Activated B cell treated with CpG ODN at 0.5 μM for 24 hours (primary cell): ENCODE measurements around the gene PARP12. TPM values are rescaled to one million over a fixed set of nuclear protein-coding genes. Genes with fewer than 3 reads are reported as not detected.

ENCODE experiments used
- ATAC-seq: fragments of 200-7000 bp; cut with Tn5 transposase; one replicate; pipeline ENCODE4 v1.10.0; 2021; ENCODE audit warnings: low read depth, mild to moderate bottlenecking, moderate library complexity
- CTCF ChIA-PET: fragments of 350-600 bp; sonication (Branson Sonifier 250); formaldehyde crosslinking; loops from one replicate; lab custom pipeline; 2021; ENCODE audit warnings: antibody characterized with exemption; lab: Charles Lee
- POLR2A ChIA-PET: fragments of 350-600 bp; sonication (Branson Sonifier 250); formaldehyde crosslinking; loops from one replicate; lab custom pipeline; 2021; ENCODE audit warnings: antibody characterized with exemption; lab: Charles Lee
- DNase-seq: peaks from one replicate; pipeline ENCODE4 v3.0.0; 2022
- H3K27ac Mint-ChIP-seq: one replicate; pipeline ENCODE4 v1.8.0; 2020; ENCODE audit warnings: mixed read lengths
- H3K27me3 Mint-ChIP-seq: one replicate; pipeline ENCODE4 v1.8.0; 2021; ENCODE audit warnings: mixed read lengths
- H3K36me3 Mint-ChIP-seq: one replicate; pipeline ENCODE4 v1.8.0; 2021; ENCODE audit warnings: low read depth, mixed read lengths
- H3K4me1 Mint-ChIP-seq: one replicate; pipeline ENCODE4 v1.8.0; 2021; ENCODE audit warnings: mixed read lengths
- H3K4me3 Mint-ChIP-seq: one replicate; pipeline ENCODE4 v1.8.0; 2020; ENCODE audit warnings: mild to moderate bottlenecking, mixed read lengths
- H3K9me3 Mint-ChIP-seq: one replicate; pipeline ENCODE4 v1.8.0; 2020; ENCODE audit warnings: mixed read lengths
- intact Hi-C: fragments of 100-400 bp; cut with micrococcal nuclease; formaldehyde crosslinking; loops from one replicate; pipeline ENCODE4 v1.15.1; 2024
- total RNA-seq: library from RNA; stranded (reverse); gene quantifications from 2 replicates; pipeline ENCODE4 v1.2.3, GENCODE V29; 2022
- TF ChIP-seq, protein P1 (sequence below): fragments of 200-600 bp; IDR thresholded peaks from one replicate; pipeline ENCODE4 v1.8.0; 2022; ENCODE audit warnings: antibody characterized with exemption, mild to moderate bottlenecking

Gene PARP12
- total RNA-seq, 1 donor from 2014 or later, result 128 TPM

DNA sequence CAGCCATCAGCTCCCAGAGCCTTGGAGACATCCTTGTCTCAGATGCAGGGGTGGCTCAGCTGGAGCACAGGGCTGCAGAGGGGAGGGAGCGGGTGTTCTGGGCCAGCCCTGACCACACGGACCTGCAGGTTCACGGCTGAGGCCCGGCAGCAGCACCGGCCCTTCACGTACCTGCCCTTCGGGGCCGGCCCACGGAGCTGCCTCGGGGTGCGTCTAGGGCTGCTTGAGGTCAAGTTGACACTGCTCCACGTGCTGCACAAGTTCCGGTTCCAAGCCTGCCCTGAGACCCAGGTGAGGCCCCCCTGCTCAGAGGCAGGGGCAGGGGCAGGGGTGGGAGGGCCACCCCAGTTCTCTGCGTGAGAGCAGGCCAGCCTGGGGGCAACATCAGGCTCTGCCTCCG lies 45.2 kb downstream of the PARP12 start:
- peaks cover 12% of the 10 kb centered on the region for H3K36me3 Mint-ChIP-seq
- intact Hi-C loops, result no loop called here
- no peaks in the 10 kb centered on the region for H3K27me3 Mint-ChIP-seq
- ChIA-PET CTCF (interaction anchor here (1.1 kb wide), 1 partner anchor 371 kb away, joined by 3 read pairs; no protein-coding TSS in a partner anchor), POLR2A (no interaction called here)
- no peak overlapping the region for H3K4me3 Mint-ChIP-seq
- TF ChIP-seq, protein P1, sequence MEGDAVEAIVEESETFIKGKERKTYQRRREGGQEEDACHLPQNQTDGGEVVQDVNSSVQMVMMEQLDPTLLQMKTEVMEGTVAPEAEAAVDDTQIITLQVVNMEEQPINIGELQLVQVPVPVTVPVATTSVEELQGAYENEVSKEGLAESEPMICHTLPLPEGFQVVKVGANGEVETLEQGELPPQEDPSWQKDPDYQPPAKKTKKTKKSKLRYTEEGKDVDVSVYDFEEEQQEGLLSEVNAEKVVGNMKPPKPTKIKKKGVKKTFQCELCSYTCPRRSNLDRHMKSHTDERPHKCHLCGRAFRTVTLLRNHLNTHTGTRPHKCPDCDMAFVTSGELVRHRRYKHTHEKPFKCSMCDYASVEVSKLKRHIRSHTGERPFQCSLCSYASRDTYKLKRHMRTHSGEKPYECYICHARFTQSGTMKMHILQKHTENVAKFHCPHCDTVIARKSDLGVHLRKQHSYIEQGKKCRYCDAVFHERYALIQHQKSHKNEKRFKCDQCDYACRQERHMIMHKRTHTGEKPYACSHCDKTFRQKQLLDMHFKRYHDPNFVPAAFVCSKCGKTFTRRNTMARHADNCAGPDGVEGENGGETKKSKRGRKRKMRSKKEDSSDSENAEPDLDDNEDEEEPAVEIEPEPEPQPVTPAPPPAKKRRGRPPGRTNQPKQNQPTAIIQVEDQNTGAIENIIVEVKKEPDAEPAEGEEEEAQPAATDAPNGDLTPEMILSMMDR, result no peak
- no peak overlapping the region for H3K27ac Mint-ChIP-seq
- H3K4me1 Mint-ChIP-seq, result no peaks in the 10 kb centered on the region
- H3K9me3 Mint-ChIP-seq, result no peaks in the 10 kb centered on the region
- no peak for ATAC-seq
- no peak for DNase-seq

DNA sequence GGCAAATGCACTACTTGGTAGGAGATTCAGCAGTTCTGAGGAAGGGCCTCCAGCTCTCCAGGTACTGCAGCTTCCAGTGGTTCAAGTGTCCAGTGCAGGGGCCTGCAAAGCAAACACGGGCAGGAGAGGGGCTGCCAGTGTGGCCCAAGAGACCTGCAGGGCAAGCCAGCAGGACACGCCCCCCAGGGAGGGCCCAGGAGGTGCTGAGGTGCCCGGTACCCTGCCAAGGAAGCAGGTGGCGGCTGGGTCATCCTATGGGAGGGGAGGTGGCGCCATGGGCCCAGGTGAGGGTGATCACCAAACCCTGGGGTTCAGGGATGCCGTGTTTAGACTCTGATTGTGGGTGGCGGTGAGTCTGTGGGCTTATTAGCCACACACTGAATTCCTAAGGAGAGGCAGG lies 45.7 kb downstream of the PARP12 start:
- DNase-seq (no peak), ATAC-seq (no peak)
- H3K27ac Mint-ChIP-seq, result no peak overlapping the region
- ChIA-PET POLR2A (no interaction called here), CTCF (interaction anchor here (1.1 kb wide), 1 partner anchor 370 kb away, joined by 3 read pairs; no protein-coding TSS in a partner anchor)
- no peaks in the 10 kb centered on the region for H3K27me3 Mint-ChIP-seq
- peaks cover 7% of the 10 kb centered on the region for H3K36me3 Mint-ChIP-seq
- H3K4me3 Mint-ChIP-seq, result no peak overlapping the region
- TF ChIP-seq, protein P1, result no peak
- no peaks in the 10 kb centered on the region for H3K4me1 Mint-ChIP-seq
- intact Hi-C loops, result no loop called here
- no peaks in the 10 kb centered on the region for H3K9me3 Mint-ChIP-seq

DNA sequence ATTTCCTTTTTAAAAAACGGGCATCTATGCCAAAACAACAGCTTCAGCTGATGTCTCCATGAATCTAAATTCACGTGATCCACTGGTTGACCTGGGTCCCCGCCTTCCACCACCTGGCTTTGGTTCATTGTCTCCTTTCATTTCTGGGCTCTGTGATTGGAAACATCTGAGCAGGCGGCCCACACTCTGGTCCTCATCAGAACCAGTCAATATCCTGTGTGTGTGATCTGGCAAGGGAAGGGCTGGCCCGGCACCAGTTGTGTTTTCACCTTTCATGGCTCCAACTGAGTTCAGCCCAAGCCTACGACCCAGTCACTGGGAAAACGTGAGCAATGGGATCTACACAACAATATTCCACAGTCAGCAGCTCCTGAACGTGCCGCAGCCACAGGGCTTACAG lies 46.2 kb downstream of the PARP12 start:
- H3K27me3 Mint-ChIP-seq, result no peaks in the 10 kb centered on the region
- POLR2A ChIA-PET, result no interaction called here
- TF ChIP-seq, protein P1, result no peak
- no peak overlapping the region for H3K4me3 Mint-ChIP-seq
- H3K9me3 Mint-ChIP-seq, result no peaks in the 10 kb centered on the region
- H3K4me1 Mint-ChIP-seq, result no peaks in the 10 kb centered on the region
- no peak overlapping the region for H3K27ac Mint-ChIP-seq
- CTCF ChIA-PET, result no interaction called here
- H3K36me3 Mint-ChIP-seq, result peaks cover 3% of the 10 kb centered on the region
- ATAC-seq (no peak), DNase-seq (no peak)
- intact Hi-C loops, result no loop called here

DNA sequence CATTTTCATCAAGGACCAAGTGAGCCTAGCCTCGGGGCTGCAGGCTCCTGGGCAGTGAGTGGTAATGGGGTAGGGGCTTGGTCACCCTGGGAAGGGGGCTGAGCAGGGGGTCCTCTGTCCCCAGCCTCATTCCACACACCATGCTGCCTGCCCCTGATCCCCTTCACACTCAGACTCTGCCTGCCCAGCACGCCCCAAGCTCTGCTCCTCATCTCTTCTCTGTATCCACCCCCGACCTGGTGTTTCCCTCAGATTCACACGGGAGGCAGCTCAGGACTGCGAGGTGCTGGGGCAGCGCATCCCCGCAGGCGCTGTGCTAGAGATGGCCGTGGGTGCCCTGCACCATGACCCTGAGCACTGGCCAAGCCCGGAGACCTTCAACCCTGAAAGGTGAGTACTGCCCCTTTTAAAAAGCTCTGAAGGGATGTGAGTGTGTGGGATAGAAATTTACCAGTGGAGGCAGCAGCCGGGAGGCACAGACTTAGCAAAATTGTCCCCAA lies 47.2 kb downstream of the PARP12 start:
- CTCF ChIA-PET, result no interaction called here
- TF ChIP-seq, protein P1, result no peak
- H3K4me1 Mint-ChIP-seq, result no peaks in the 10 kb centered on the region
- no peaks in the 10 kb centered on the region for H3K9me3 Mint-ChIP-seq
- intact Hi-C loops, result no loop called here
- POLR2A ChIA-PET, result no interaction called here
- no peak overlapping the region for H3K4me3 Mint-ChIP-seq
- ATAC-seq, result no peak
- H3K36me3 Mint-ChIP-seq, result no peaks in the 10 kb centered on the region
- H3K27ac Mint-ChIP-seq, result no peak overlapping the region
- no peaks in the 10 kb centered on the region for H3K27me3 Mint-ChIP-seq
- no peak for DNase-seq

DNA sequence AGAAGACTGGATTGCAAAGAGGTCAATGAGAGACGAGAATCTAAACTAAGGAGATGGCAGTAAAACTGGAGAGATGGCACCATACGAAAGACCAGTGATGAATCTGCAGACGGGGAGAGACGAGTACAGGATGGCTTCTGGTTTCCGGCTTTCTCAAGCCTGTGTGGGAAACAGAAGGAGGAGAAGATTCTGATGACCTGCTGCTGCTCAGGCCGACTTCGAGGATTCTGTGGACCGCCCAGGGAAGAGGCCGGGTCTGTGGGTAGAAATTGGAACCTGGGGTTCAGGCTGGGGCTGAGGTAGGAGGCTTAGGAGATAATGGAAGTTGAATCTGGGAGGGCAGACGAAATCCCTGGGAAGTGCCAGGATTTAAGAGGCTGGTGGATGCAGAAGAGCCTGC lies 48.6 kb downstream of the PARP12 start:
- Mint-ChIP-seq H3K4me3 (no peak overlapping the region), H3K27me3 (no peaks in the 10 kb centered on the region), H3K36me3 (no peaks in the 10 kb centered on the region), H3K4me1 (no peaks in the 10 kb centered on the region), H3K27ac (no peak overlapping the region), H3K9me3 (no peaks in the 10 kb centered on the region)
- intact Hi-C loops, result no loop called here
- CTCF ChIA-PET, result no interaction called here
- DNase-seq (no peak), ATAC-seq (no peak)
- POLR2A ChIA-PET, result no interaction called here
- TF ChIP-seq, protein P1, result no peak
